H54 (cell line): ENCODE results near the gene PRDM16.

Experiments used
- DNase-seq: peaks from one replicate; pipeline ENCODE4 v3.0.0; 2011; ENCODE audit warnings: low spot score, mixed read lengths; ENCODE audit not compliant: insufficient read length
- FAIRE-seq: peaks from 3 replicates; lab custom pipeline; 2011; peaks lifted over from hg19 to GRCh38; lab: Jason Lieb, UNC
- POLR2A ChIP-seq: IDR thresholded peaks from 2 replicates; pipeline ENCODE4 v1.6.1; 2011; ENCODE audit warnings: low read depth, mild to moderate bottlenecking, low read length

PRDM16 gene

DNA sequence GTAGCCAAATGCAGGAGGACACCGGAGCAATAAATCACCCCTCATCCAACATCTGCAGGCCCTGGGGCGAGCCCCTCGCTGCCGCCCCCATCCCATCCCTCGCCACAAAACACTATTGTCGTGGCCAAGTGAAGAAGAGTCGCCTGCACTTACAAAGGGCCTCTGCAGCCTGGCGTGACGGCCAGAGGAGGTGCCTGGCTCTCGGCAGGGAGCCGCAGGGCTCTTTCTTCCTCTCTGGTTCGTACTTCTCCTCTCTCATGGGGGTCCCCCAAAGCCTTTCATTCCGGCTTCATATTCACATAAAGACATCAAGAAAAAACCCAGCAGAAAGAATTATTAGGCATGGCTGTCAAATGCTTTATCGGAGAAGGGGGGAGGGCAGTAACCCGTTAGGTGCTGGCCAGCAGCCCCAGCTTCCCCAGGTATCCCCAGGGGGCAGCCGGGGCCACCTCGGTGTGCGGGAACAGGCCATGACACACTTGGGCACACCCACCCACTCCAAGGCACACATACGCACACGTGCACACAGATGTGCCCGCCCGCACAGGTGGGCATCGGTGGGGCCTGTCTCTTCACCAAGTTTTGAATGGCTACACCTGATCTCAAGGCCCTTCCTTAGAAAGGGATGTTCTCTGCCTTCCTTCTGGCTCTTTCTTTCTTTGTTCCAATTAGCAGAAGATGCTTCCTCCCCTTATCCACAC is 149.1 kb downstream of the PRDM16 start:
- DNase-seq (no peak), FAIRE-seq (no peak)
- TF ChIP-seq POLR2A, result no peak

DNA sequence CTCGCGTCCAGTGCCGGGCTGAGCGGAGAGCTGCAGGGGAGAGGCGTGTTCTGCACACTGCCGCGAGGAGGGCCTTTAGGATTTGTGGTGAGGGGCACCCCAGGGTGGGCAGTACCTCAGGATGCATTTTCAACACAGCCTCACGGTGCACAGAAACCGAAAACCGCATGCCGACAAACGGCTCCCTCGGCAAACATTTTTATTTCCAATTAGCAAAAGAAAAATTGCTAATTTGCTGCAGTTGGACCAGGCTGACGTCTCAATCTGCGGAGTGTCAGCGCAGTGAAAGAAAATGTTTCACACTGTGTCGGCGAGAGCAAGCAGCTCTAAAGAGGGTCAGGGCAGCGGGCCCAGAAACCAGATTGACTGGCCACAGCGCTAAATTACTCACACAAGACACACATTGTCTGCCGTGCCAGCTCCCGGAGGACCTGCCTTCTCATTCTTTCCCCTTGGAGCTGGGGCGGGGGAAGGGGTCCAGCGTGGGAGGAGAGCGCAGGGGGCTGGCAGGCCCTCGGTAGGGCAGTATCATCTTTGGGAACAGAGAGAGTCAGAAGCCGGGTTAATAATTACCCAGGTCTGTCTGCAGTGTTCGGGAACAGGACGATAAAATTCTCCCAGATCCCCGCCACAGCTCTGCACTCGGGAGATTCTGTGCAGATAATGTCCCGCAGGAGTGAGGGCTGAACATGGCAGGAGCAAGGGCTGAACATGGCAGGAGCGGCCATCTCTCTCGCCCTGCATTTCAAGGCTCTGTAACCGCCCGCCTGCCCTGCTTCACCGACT is 150.2 kb downstream of the PRDM16 start:
- TF ChIP-seq POLR2A, result no peak
- FAIRE-seq (no peak), DNase-seq (no peak)

DNA sequence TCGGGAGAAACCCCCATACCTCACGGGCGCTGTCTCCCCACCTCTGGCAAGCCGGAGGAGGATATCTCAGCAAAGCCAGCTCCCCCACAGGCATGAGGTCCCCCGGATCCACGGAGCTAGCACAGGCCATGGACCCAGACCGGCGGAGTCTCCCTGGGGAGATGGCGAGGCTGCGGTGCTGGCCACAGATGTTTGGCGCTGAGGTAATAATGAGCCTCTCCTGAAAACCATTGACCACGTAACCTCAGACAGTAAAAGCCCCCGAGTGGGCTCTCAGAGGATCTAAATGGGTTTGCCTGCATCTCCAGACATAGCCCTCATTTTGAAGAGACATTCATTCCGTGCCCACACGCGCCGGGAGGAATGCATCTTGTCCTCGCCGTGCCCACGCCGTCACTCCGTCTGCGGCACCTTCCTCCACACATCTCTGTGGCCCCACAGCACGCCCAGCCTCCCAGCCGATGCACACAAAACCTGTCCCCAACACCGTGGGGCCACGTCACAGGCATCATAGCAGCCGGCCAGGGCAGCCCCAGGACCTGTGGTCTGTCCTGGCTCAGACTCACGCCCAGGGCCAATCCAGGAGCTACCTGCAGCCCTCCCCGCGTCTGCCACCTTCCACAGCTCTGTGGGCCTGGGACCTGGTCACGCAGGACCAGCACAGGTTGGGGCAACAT is 150.9 kb downstream of the PRDM16 start:
- FAIRE-seq (no peak), DNase-seq (no peak)
- no peak for TF ChIP-seq POLR2A

DNA sequence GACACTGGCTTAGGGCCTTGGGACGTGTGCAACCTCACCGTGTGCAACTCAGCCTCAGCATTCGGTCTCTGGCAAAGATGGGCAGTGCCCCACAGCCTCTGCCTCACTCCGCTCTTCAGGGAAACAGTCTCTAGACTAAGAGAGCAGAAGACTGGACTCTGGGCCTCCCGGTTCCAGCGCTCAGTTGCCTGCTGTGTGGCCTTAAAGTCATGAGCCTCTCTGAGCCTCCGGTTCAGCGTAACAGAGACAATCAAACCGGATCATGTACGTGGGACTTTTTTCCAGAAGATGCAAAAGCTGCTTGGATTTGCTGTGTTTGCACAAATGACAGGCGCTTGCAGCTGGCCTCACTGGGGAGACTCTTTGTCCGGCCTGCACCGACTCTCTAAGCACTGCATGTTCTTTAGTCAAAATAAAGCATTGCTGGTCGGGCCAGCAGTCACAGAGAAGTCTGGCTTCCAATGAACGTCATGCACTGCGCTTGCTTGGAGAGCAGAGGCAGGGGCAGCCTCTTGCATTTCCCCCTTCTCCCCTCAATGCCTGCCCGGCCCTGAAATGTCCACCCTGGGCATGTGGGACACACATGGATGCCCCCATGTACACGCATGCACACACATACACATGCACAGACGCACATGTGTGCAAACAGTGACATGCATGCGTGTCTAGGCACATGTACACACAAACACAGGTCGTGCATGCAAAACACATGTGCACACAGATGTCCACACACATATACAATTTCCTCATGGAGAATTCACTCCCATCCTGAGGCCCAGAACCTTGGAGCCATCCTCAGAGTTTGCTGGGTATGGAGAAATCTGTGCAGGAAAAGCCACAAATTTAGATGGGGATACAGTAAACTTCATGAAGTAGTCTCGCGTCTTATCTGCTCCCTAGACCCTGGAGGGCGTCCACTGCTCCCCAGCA is 152.4 kb downstream of the PRDM16 start:
- no peak for FAIRE-seq
- TF ChIP-seq POLR2A, result no peak
- no peak for DNase-seq

- no peak for TF ChIP-seq POLR2A
- FAIRE-seq (no peak), DNase-seq (no peak)
Measured at GRCh38 chr1:3222042-3222692, 153.2 kb downstream of the PRDM16 start.

DNA sequence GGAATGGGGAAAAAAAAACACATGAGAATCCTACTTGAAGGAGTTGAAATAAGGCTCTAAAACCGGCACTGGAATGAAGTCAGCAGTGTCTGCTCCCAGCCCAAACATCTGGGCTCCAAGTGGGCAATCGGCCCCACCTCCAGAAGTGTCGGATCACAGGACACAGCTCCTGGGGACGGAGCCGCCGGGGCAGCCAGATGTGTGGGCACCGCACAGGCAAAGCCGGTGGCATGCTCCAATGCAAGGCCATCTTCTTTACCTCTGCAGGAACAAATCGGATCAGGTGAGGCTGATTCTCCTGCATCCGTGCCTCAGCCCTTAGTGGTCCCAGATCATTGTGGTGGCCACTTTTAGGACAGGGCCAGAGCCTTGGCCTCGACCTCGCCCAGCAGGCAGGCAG is 156.7 kb downstream of the PRDM16 start:
- no peak for DNase-seq
- TF ChIP-seq POLR2A, result no peak
- no peak for FAIRE-seq

GRCh38 chr1:3226191-3226590 is 157.2 kb downstream of the PRDM16 start:
- FAIRE-seq (no peak), DNase-seq (no peak)
- TF ChIP-seq POLR2A, result no peak

DNA sequence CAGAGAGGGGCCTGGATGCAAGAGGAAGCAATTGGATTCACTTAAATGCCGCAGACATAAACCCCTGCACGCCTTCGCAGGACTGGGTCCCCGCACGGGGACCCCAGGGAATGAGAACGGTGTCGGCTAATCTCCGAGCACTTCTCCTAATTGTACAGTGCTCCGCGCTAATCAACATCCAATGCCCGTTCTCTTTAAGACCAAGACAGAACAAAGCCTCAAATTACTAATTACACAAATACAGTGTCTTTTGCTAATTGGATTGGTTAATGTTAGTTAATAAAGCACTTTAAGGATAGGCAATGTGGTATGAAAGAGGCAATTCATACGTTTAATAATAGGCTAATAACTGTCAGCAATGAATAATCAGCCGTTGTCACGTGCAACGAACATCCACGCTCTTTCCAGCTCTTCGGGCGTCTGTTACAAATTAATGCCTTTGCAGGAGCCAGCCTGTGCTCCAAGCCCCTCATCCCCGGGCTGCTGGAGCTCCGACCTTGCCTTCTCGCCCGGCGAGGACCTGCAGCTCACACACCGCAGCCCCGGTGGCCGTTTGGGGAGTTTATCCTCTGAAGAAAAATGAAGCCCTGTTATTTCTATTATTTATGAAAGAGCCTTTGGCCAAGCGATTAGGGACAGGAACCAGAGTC is 157.8 kb downstream of the PRDM16 start:
- TF ChIP-seq POLR2A, result no peak
- no peak for DNase-seq
- FAIRE-seq, result no peak

- DNase-seq (no peak), FAIRE-seq (no peak)
- no peak for TF ChIP-seq POLR2A
Measured at GRCh38 chr1:3227351-3227704, 158.3 kb downstream of the PRDM16 start.

DNA sequence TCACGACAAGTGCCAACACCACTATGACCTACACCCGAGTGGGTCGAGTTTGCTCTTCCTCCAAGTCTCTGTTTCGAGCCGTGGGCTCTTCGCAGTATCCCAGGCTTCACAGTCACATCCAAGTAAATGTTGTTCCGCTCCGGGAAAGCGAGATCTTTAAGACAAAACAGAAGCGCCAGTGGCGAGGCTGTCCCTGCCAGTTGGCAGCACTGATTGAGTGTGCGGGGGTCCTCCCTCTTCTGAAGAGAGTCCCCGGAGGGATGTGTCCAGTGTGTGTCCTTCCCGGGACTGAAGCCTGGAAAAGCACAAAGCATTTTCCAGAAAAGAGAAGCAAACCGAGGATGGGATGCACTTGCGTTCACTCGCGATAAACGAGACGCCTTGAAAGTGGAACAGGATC is 158.9 kb downstream of the PRDM16 start:
- FAIRE-seq, result no peak
- TF ChIP-seq POLR2A, result no peak
- DNase-seq, result no peak

GRCh38 chr1:3229081-3229725 is 160.2 kb downstream of the PRDM16 start:
- no peak for TF ChIP-seq POLR2A
- no peak for FAIRE-seq
- DNase-seq, result no peak

- DNase-seq (no peak), FAIRE-seq (no peak)
- no peak for TF ChIP-seq POLR2A
Measured at GRCh38 chr1:3230553-3230952, 161.6 kb downstream of the PRDM16 start.

DNA sequence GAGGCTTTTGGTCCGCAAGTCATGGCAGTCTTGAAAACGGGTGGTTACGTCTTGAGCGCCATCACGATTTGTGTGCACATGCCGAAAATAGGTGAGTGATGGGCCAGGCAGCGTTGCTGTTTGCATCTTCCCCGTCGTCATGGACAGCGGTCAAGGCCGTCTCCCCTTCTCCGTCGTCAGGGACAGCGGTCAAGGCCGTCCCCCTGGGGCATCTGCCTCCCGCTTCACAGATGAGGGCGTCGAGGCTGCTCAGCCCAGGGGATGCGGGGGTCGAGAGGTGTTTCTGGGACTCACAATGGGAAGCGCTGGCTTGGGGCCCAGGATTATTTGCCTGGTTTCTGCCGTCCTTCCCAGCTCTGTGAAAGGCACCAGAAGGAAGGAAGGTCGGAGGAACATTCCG is 162.2 kb downstream of the PRDM16 start:
- DNase-seq (no peak), FAIRE-seq (no peak)
- no peak for TF ChIP-seq POLR2A
